CD4-positive, CD25-positive, alpha-beta regulatory T cell (primary cell): ENCODE results near the gene CFAP210. TPM values are rescaled to one million over a fixed set of nuclear protein-coding genes. Genes with fewer than 3 reads are reported as not detected.
"Not testable (repeated sequence)": the region's sequence is repeated elsewhere in the genome, so short reads cannot be mapped to it uniquely, and the experiment has no call there.

Experiments
- ATAC-seq, 2 donors: fragments of 150-1000 bp; cut with Tn5 transposase; one replicate each; pipeline ENCODE4 v1.10.0; 2021; ENCODE audit warnings: low read depth in 2 of 2, moderate number of reproducible peaks in 2 of 2, moderate library complexity in 1 of 2
- DNase-seq, 3 donors: peaks; one replicate each; pipeline versions ENCODE4 v3.0.0 to v3.0.0-alpha.2; 2012 to 2022; ENCODE audit warnings: mixed read lengths in 1 of 3
- H3K27ac ChIP-seq: one replicate; pipeline ENCODE4 v1.7.0; 2013; ENCODE audit warnings: mild to moderate bottlenecking, low read length; ENCODE audit not compliant: insufficient read depth, poor library complexity, severe bottlenecking
- H3K27me3 ChIP-seq: one replicate; pipeline ENCODE4 v1.7.0; 2013; ENCODE audit warnings: low read length; ENCODE audit not compliant: control insufficient read depth, insufficient read depth
- H3K36me3 ChIP-seq: one replicate; pipeline ENCODE4 v1.7.0; 2013; ENCODE audit warnings: mild to moderate bottlenecking, low read length, moderate library complexity; ENCODE audit not compliant: control insufficient read depth, insufficient read depth
- H3K4me1 ChIP-seq: 2 replicates; pipeline ENCODE4 v1.7.0; 2013; ENCODE audit warnings: mild to moderate bottlenecking, low read length; ENCODE audit not compliant: insufficient read depth, control insufficient read depth, poor library complexity, severe bottlenecking
- H3K4me3 ChIP-seq: one replicate; pipeline ENCODE4 v1.7.0; 2013; ENCODE audit warnings: low read depth, mild to moderate bottlenecking, low read length, moderate library complexity
- H3K9me3 ChIP-seq, 2 experiments: 1 replicate in 1 of 2; 2 replicates in 1 of 2; pipeline ENCODE4 v1.7.0; 2013; ENCODE audit warnings: low read length in 2 of 2, mild to moderate bottlenecking in 1 of 2, moderate library complexity in 1 of 2; ENCODE audit not compliant: control insufficient read depth in 2 of 2
- H3K27ac Mint-ChIP-seq, 3 donors: one replicate each; pipeline ENCODE4 v1.8.0; 2020 to 2022; ENCODE audit warnings: mild to moderate bottlenecking in 3 of 3, mixed read lengths in 3 of 3, moderate library complexity in 2 of 3
- H3K27me3 Mint-ChIP-seq: one replicate; pipeline ENCODE4 v1.8.0; 2022; ENCODE audit warnings: mild to moderate bottlenecking, mixed read lengths
- H3K36me3 Mint-ChIP-seq: one replicate; pipeline ENCODE4 v1.8.0; 2020; ENCODE audit warnings: mixed read lengths
- H3K4me1 Mint-ChIP-seq, 4 donors: one replicate each; pipeline ENCODE4 v1.8.0; 2020 to 2022; ENCODE audit warnings: mixed read lengths in 4 of 4, mild to moderate bottlenecking in 1 of 4
- H3K4me3 Mint-ChIP-seq, 4 donors: one replicate each; pipeline ENCODE4 v1.8.0; 2020 to 2022; ENCODE audit warnings: mild to moderate bottlenecking in 4 of 4, mixed read lengths in 4 of 4, moderate library complexity in 3 of 4
- H3K9me3 Mint-ChIP-seq, 7 donors: one replicate each; pipeline ENCODE4 v1.8.0; 2020 to 2022; ENCODE audit warnings: mixed read lengths in 7 of 7, mild to moderate bottlenecking in 3 of 7, moderate library complexity in 2 of 7
- polyA plus RNA-seq, 4 donors: library from polyadenylated mRNA; unstranded; fragments of 300-500 nt; fragmentation: Illumina TruSeq; gene quantifications; one replicate each; pipeline ENCODE4 v1.2.3, GENCODE V29; 2021
- total RNA-seq: library from RNA; stranded (reverse); gene quantifications from one replicate; pipeline ENCODE4 v1.2.3, GENCODE V29; 2022

CFAP210 gene
- total and polyA plus RNA-seq, 5 donors from 2014 or later = not detected

DNA sequence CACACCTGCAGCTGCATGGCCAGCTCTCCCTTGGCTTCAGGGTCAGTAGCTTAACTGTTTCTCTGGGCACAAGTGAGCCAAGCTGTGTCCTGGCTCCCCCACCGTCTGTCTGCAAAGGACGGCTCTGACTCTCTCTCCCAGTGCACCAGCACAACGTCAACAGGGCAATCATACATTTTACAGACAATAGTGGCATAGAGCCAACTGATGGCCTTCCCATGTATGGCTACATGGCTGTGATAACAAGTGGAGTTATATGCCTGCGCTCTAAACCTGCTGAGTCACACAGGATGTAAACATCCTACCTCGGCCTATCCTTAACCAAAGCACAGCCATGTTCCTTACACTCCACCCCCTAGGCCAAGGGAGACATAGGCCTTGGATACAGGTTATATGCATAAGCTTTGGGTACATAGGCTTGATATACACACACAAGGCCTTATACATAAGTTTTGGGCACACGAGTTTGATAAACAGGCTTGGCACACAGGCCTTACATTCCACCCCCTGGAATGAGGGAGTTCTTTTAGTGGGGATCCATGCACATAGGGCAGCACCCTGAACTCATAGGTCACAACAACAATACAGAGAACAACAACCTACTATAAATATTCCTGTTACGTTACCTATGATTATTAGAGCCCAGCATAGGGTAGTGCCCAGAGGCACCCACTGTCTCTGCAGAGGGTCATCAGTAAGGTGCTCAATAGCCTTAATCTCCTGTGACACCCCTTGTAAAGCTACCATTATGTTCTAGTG lies 17.7 kb upstream of the CFAP210 start:
- no peak overlapping the region for H3K27ac Mint-ChIP-seq
- H3K4me1 Mint-ChIP-seq = no peaks in the 10 kb centered on the region
- H3K9me3 Mint-ChIP-seq = peaks cover 0 to 8% (median 0%) of the 10 kb centered on the region in 7 donors
- no peaks in the 10 kb centered on the region for H3K36me3 Mint-ChIP-seq
- Histone ChIP-seq H3K36me3 (no peaks in the 10 kb centered on the region), H3K27me3 (no peaks in the 10 kb centered on the region), H3K27ac (no peak overlapping the region), H3K4me1 (no peaks in the 10 kb centered on the region), H3K4me3 (no peak overlapping the region), H3K9me3 (no peaks in the 10 kb centered on the region)
- ATAC-seq (no peak), DNase-seq (peak in 1 of 3 donors; percentile 29)
- H3K4me3 Mint-ChIP-seq = no peak overlapping the region
- no peaks in the 10 kb centered on the region for H3K27me3 Mint-ChIP-seq

DNA sequence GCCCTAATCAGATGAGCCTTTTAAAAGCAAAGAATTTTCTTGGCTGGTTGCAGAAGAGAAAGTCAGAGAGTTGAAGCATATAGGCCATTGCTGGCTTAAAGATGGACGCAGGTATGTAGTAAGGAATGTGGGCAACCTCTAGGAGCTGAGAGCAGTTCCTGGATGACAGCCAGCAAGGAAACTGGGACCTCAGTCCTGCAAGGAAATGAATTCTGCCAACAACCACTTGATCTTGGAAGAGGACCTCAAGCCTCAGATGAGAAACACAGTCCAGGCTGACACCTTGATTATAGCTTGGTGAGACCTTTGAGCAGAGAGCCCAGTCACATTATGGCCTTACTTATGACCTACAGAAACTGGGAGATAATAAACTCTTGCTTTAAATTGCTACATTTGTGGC lies 15.8 kb upstream of the CFAP210 start:
- no peak overlapping the region for H3K4me3 Mint-ChIP-seq
- no peaks in the 10 kb centered on the region for H3K36me3 Mint-ChIP-seq
- no peak for DNase-seq
- H3K27ac ChIP-seq = no peak overlapping the region
- ATAC-seq = no peak
- H3K27me3 ChIP-seq = no peaks in the 10 kb centered on the region
- no peaks in the 10 kb centered on the region for H3K9me3 ChIP-seq
- H3K9me3 Mint-ChIP-seq = peaks cover 0 to 8% (median 0%) of the 10 kb centered on the region in 7 donors
- no peaks in the 10 kb centered on the region for H3K36me3 ChIP-seq
- no peak overlapping the region for H3K4me3 ChIP-seq
- no peaks in the 10 kb centered on the region for H3K27me3 Mint-ChIP-seq
- no peaks in the 10 kb centered on the region for H3K4me1 ChIP-seq
- H3K4me1 Mint-ChIP-seq = no peaks in the 10 kb centered on the region
- H3K27ac Mint-ChIP-seq = no peak overlapping the region

DNA sequence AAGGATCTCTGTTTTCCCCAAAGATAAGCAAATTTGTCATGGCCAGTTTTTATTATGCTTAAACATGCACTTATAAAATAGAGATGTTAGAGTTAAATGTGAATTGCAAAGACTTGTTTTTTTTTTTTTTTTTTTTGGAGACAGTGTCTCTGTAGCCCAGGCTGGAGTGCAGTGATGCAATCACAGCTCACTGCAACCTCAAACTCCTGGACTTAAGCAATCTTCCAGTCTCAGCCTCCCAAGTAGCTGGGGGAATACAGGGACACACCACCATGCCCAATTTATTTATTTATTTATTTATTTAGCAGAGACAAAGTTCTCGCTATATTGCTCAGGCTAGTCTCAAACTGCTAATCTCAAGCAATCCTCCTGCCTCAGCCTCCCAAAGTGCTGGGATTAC lies 15.1 kb upstream of the CFAP210 start:
- Mint-ChIP-seq H3K9me3 (peaks cover 0 to 8% (median 0%) of the 10 kb centered on the region in 7 donors), H3K27ac (peak overlapping the region in 1 of 3 donors; percentile 32), H3K27me3 (no peaks in the 10 kb centered on the region), H3K4me1 (no peaks in the 10 kb centered on the region), H3K4me3 (no peak overlapping the region), H3K36me3 (no peaks in the 10 kb centered on the region)
- Histone ChIP-seq H3K9me3 (no peaks in the 10 kb centered on the region), H3K36me3 (no peaks in the 10 kb centered on the region), H3K4me3 (no peak overlapping the region), H3K27me3 (no peaks in the 10 kb centered on the region), H3K4me1 (no peaks in the 10 kb centered on the region), H3K27ac (no peak overlapping the region)
- no peak for ATAC-seq
- DNase-seq = no peak

DNA sequence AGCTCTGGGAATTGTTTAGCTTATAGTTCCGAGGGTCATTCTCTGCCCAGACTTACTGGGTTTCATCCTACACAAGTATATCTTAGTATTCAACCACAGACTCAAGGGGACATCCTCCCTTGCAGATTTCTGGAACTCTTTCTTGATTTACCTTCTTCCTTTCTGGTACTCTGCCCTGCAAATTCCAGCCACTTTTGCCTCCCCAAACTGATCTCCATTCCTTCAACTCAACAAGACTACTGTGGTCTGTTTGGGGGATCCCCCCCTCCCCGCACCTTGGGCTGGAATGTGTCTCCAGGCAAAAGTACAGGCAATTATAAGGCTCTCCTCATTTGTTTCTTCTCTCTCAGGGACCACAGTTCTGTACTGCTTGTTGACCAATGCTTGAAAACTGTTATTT lies 13.4 kb upstream of the CFAP210 start:
- Histone ChIP-seq H3K4me1 (no peaks in the 10 kb centered on the region), H3K36me3 (no peaks in the 10 kb centered on the region), H3K4me3 (no peak overlapping the region), H3K27ac (no peak overlapping the region), H3K27me3 (no peaks in the 10 kb centered on the region), H3K9me3 (no peaks in the 10 kb centered on the region)
- no peaks in the 10 kb centered on the region for H3K36me3 Mint-ChIP-seq
- H3K27ac Mint-ChIP-seq = no peak overlapping the region
- no peaks in the 10 kb centered on the region for H3K27me3 Mint-ChIP-seq
- H3K4me3 Mint-ChIP-seq = no peak overlapping the region
- DNase-seq (no peak), ATAC-seq (no peak)
- peaks cover 0 to 8% (median 0%) of the 10 kb centered on the region in 7 donors for H3K9me3 Mint-ChIP-seq
- H3K4me1 Mint-ChIP-seq = no peaks in the 10 kb centered on the region

DNA sequence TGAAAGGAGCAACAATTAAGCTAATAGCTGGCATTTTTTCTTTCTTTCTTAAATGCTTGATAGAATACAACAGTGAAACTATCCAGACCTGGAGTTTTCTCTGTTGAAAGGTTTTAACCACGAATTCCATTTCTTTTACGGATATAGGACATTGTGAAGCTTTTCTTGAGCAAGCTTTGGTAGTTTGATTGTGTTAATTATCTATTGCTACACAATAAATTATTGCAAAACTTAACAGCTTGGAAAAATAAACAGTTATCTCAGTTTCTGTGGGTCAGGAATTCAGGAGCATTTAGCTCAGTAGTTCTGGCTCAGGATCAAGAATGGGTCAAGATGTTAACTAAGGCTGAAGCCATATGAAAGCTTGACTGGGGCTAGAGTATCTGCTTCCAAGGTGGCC lies 11.7 kb upstream of the CFAP210 start:
- H3K4me1 ChIP-seq = no peaks in the 10 kb centered on the region
- no peak for ATAC-seq

DNA sequence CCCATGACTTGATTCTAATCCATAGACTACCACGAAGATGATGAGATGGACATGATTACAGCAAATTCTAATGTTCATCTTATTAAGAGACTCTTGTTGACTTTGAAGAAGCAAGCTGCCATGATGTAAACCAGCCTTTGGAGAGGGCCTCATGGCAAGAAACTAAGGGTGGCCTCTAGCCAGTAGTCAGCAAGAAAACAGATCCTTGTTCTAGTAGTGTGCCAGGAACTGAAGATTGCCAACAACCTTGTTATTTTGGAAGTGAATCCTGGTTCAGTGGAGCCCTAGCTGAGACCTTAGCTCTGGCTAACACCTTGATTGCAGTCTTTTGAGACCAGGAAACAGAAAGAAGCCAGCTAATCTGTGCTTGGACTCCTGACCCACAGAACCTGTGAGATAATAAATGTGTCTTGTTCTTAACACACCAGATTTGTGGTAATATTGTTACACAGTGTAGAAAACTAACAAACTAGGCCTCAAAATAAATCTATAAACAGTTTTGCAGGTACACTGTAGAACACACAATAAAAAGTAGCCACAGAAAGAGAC lies 10.0 kb upstream of the CFAP210 start:
- H3K36me3 Mint-ChIP-seq = peaks cover 18% of the 10 kb centered on the region
- peaks cover 0 to 4% (median 0%) of the 10 kb centered on the region in 4 donors for H3K4me1 Mint-ChIP-seq
- no peaks in the 10 kb centered on the region for H3K27me3 Mint-ChIP-seq
- Histone ChIP-seq H3K4me3 (no peak overlapping the region), H3K36me3 (no peaks in the 10 kb centered on the region), H3K4me1 (no peaks in the 10 kb centered on the region), H3K27me3 (no peaks in the 10 kb centered on the region), H3K27ac (no peak overlapping the region), H3K9me3 (no peaks in the 10 kb centered on the region)
- H3K4me3 Mint-ChIP-seq = no peak overlapping the region
- no peak for DNase-seq
- H3K27ac Mint-ChIP-seq = no peak overlapping the region
- H3K9me3 Mint-ChIP-seq = no peaks in the 10 kb centered on the region
- no peak for ATAC-seq

More for the DNA sequence above, 11.7 kb upstream of the CFAP210 start:
- Mint-ChIP-seq H3K27ac (no peak overlapping the region), H3K9me3 (no peaks in the 10 kb centered on the region), H3K4me3 (no peak overlapping the region), H3K4me1 (no peaks in the 10 kb centered on the region), H3K27me3 (no peaks in the 10 kb centered on the region), H3K36me3 (peaks cover 11% of the 10 kb centered on the region)
- DNase-seq = no peak
- Histone ChIP-seq H3K9me3 (no peaks in the 10 kb centered on the region), H3K36me3 (no peaks in the 10 kb centered on the region), H3K27me3 (no peaks in the 10 kb centered on the region), H3K4me3 (no peak overlapping the region), H3K27ac (no peak overlapping the region)

DNA sequence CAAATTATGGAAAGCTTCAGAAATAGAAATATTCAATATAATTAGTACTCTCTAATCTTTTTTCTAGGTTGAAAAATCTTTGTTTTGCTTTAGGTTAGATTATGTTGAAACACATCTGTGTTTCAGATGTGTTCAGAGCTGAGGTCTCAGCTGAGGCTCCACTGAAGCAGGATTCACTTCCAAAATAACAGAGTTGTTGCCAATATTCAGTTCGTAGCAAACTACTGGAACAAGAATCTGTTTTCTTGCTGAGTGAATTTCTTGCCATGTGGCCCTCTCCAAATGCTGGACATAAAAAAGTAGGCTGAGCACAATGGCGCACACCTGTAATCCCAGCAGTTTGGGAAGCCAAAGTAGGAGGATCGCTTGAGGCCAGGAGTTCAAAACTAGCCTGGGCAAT lies 8.8 kb upstream of the CFAP210 start:
- DNase-seq (no peak), ATAC-seq (no peak)
- H3K36me3 ChIP-seq = no peaks in the 10 kb centered on the region
- H3K4me1 ChIP-seq = no peaks in the 10 kb centered on the region
- Mint-ChIP-seq H3K36me3 (peaks cover 18% of the 10 kb centered on the region), H3K4me3 (no peak overlapping the region), H3K27ac (no peak overlapping the region), H3K4me1 (peaks cover 0 to 4% (median 1%) of the 10 kb centered on the region in 4 donors), H3K9me3 (no peaks in the 10 kb centered on the region), H3K27me3 (no peaks in the 10 kb centered on the region)
- no peak overlapping the region for H3K4me3 ChIP-seq
- H3K27ac ChIP-seq = no peak overlapping the region
- no peaks in the 10 kb centered on the region for H3K27me3 ChIP-seq
- no peaks in the 10 kb centered on the region for H3K9me3 ChIP-seq

DNA sequence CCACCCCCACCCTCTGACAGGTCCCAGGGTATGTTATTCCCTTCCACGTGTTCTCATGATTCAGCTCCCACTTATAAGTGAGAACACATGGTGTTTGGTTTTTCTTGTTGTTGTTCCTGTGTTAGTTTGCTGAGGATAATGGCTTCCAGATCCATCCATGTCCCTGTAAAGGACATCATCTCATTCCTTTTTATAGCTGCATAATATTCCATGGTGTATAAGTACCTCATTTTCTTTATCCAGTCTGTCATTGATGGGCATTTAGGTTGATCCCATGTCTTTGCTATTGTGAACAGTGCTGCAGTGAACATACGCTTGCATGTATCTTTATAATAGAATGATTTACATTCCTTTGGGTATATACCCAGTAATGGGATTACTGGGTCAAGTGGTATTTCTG lies 5.0 kb upstream of the CFAP210 start:
- H3K4me1 ChIP-seq, H3K4me3 Mint-ChIP-seq, H3K36me3 ChIP-seq, H3K27ac ChIP-seq, DNase-seq, H3K9me3 ChIP-seq, ATAC-seq, H3K4me3 ChIP-seq, H3K27me3 Mint-ChIP-seq, H3K27me3 ChIP-seq, H3K9me3 Mint-ChIP-seq, H3K27ac Mint-ChIP-seq: not testable (repeated sequence)
- H3K4me1 Mint-ChIP-seq = peaks cover 7 to 15% (median 10%) of the 10 kb centered on the region in 4 donors
- peaks cover 18% of the 10 kb centered on the region for H3K36me3 Mint-ChIP-seq
